M059J (cell line): ENCODE data around the gene GPI. TPM values are rescaled to one million over a fixed set of nuclear protein-coding genes. Genes with fewer than 3 reads are reported as not detected.
"Not testable (repeated sequence)": the region's sequence is repeated elsewhere in the genome, so short reads cannot be mapped to it uniquely, and the experiment has no call there.

ENCODE experiments used
- DNase-seq: peaks from one replicate; pipeline ENCODE4 v3.0.0-alpha.2; 2012; ENCODE audit warnings: low read depth
- total RNA-seq: library from RNA; depleted of rRNA; stranded (reverse); fragments of >200 nt; shearing (Covaris generic); gene quantifications from 2 replicates; pipeline ENCODE4 v1.2.3, GENCODE V29; 2014

The GPI gene
- total RNA-seq, 1 experiment from 2014 or later: 224 TPM

- DNase-seq: no peak
Observed at GRCh38 chr19:34367624-34367957, 2.6 kb downstream of the GPI start.

DNA sequence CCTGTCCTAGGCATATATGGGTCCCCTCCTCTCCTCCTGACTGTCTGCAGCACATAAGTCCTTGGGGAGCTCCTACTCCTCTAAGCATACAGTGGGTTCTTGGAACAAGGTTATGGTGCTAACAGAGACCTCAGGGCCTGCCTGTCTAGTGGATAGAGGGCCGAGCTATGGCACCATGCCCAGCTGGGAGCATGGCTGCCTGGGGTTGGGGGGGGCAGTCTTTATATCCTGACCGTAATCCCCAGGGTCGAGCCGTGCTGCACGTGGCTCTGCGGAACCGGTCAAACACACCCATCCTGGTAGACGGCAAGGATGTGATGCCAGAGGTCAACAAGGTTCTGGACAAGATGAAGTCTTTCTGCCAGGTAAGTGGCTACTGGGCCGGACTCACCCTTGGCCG lies 3.3 kb downstream of the GPI start:
- no peak for DNase-seq

DNA sequence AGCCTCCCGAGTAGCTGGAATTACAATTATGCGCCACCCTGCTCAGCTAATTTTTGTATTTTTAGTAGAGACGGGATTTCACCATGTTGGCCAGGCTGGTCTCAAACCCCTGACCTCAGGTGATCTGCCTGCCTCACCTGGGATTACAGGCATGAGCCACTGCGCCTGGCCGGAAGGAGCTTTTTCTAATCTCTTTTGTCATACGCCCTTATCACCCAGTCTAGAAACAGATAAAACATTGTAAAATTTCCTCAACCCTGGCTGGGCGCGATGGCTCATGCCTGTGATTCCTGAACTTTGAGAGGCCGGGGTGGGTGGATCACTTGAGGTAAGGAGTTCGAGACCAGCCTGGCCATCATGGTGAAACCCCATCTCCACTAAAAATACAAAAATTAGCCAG lies 4.2 kb downstream of the GPI start:
- DNase-seq: not testable (repeated sequence)

DNA sequence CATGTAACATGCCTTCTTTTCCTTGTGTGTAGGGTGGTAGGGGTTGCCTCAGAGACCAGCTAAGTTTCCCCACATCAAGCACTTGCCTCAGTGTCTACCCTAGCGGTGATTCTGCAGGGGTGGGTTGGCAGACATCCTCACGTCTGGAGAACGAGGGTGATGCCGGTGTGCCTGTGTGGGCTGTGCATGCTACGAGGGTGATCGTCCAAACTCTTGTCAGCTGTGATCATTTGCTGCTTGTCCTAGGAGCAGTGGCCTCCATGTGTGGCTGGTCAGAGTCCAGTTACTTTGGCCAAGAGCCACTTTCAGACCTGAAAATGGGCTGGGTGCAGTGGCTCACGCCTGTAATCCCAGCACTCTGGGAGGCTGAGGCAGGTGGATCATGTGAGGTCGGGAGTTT lies 5.1 kb downstream of the GPI start:
- no peak for DNase-seq

GRCh38 chr19:34370983-34371382 lies 6.0 kb downstream of the GPI start:
- DNase-seq: no peak

GRCh38 chr19:34373601-34374288 lies 8.7 kb downstream of the GPI start:
- DNase-seq: no peak

DNA sequence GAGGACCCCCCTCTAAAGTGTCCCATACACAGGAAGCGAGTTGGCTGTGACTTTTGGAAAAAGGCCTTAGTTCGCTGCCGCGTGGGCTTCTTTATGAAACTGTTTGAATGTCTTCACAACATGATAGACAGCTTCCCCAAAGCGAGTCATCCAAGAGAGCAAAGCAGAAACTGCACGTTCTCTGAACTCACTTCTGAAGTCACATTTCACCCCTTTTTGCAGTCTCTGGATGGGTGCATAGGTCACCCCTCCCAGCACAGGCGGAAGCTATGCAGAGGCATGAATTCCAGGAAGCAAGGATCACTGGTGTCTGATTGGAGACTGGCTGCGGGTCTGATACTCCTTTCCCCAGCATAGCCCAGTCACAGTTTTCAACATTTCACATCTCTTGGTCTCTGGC lies 10.6 kb downstream of the GPI start:
- no peak for DNase-seq

DNA sequence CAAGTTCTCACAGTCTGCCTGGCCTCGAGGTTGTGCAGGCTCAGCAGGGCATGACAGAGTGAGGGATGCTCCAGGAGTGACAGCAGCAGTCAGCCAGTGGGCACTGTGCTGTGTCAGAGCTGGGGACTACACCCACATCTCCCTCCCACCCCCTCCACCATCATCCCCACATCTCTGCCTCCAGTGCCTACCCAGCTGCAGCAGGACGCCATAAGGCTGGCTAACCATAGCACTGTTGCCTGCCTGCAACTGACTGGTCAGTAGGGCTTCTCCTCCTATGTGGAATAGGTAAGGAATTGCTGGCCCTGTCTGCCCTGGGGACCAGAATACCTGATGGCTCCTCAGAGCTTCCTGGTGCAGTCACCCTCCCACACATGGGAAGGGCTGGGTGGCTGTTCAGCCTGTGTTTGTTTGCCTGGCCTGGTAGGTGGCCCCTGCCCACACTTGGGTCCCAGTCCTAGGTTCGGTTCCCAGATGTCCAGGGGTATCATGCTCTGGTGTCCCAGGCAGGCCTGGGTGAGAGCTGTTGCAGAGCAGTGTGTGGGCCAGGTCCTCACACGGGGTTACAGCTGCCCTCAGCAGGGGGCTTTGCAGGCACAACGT lies 15.7 kb downstream of the GPI start:
- no peak for DNase-seq

DNA sequence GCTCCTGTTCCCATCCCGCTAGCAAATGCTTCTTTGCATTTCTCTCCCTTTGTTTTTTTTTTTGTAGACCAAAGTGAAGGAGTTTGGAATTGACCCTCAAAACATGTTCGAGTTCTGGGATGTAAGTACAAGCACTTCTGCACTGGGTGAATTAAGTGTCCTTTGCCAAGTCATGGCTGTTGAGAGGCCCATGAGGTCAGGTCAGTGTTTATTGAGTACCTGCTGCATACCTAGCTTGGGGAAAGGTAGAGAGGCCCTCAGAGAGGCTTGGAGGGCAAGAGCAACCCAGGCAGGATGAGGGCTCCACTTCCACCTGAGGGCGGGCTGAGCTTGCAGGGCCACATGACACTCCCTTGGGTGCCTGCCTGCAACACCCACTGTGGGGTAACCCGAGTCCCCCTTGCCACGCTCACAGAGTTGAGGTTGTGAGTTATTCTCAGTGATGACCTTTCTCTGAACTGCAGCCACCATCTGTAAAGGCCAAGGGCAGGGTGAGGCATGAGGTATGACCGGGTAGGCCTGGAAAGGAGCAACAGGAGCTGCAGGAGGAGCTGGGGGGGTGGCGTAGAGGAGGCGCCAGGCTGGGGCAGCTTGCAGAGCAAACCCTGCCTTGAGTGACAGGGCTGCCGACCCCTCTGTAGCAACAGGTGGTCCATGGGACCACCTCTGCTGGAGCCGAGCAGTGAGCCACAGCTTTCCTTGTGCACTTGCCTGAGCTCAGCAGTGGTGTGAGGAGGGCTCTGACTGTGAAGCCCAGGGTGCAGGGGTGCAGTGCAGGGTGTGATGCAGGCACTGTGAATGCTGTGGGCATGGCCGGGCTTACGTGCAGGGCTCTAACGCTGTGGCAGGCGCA lies 16.6 kb downstream of the GPI start:
- DNase-seq: no peak

DNA sequence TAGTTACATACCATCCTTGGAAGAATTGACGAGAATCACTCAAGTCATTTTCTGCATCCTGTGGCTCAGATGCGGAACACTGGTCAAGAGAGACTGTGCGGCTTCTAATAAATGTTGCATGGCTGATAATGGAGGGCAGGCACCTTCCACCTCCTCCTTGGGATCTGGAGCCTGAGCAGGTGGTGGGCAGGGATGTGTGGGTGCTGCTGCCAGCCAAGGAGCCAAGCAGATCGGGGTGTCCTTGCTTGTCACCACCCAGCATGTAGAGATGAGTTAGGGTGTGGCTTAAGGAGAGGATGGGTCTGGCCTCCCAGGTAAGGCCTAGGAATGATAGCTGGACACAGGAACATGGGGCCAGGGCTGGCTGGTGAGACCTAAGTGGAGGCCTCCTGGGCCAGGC lies 17.5 kb downstream of the GPI start:
- DNase-seq: no peak

DNA sequence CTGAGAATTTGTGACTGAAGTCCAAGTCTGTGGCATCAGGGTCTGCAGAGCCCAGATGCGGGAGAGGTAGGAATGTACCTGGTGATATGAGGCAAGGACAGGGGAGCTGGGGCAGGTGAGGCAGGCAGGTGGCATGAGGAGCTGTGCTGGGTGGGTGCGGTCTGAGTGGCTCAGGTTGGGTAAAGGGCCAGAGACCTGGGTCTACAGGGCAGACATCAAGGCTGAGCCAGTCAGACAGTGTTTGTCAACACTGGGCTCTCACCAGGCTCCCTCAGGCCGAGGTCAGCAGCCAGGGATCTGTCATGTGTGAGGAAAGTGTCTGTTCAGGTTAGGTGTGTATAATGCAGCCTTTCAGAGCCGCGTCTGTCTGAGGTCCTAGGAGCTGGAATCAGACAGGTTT lies 18.6 kb downstream of the GPI start:
- no peak for DNase-seq

DNA sequence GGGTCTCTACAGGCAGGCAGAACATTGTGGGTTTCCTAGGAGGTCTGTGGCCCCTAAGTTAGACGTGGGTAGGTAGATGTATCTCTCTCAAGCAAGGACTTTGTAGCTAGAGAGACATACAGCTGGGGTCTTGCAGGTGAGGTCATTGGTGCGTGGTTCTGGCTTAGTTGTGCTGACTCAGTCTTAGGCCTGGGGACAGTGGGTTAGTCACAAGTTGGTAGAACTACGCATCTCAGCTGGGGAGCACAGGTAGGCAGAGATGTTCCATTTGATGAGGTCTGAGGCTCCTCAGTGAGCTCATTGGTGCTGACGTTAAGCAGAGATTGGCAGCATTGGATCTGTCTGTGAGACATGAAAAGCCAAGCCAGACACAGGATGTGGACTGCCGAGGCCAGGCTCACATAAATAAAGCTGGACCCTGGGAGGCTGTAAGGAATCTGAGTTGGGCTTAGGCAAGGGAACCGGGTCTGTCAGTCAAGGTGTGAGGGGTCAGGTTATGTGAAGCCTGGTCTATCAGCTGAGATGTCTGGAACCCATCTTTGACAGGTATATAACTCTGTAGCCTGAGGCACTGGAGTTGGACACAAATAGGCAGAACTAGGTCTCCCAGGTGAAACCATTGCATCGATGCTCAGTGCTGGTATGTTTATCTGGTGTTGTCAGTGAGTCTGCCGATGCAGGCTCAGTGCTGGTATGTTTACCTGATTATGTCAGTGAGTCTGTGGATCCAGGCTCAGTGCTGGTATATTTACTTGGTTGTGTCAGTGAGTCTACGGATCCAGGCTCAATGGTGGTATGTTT lies 21.8 kb downstream of the GPI start:
- DNase-seq: no peak

- DNase-seq: no peak
Observed at GRCh38 chr19:34387446-34387810, 22.4 kb downstream of the GPI start.

DNA sequence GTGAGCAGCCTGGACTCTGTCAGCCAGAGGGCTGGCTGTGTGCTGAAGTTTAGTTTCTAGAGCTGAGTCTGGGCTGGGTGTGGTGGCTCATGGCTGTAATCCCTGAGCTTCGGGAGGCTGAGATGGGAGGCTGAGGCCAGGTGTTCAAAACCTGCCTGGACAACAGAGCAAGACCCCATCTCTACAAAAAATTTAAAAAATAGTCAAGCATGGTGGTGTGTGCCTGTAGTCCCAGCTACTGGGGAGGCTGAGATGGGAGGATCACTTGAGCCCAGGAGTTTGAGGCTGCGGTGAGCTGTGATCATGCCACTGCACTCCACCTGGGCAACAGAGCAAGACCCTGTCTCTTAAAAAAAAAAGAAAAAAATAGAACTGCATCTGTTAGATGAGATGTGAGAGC lies 23.7 kb downstream of the GPI start:
- DNase-seq: not testable (repeated sequence)

DNA sequence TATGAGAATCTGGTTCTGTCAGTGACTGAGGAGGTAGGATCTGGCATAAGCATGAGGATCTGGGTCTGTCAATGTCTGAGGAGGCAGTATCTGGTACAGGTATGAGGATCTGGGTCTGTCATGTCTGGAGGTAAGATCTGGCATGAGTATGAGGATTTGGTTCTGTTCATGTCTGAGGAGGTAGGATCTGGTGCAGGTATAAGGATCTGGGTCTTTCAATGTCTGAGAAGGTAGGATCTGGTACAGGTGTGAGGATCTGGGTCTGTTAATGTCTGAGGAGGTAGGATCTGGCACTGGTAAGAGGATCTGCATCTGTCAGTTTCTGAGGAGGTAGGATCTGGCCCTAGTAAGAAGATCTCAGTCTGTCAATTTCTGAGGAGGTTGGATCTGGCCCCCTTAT lies 26.8 kb downstream of the GPI start:
- DNase-seq: no peak

DNA sequence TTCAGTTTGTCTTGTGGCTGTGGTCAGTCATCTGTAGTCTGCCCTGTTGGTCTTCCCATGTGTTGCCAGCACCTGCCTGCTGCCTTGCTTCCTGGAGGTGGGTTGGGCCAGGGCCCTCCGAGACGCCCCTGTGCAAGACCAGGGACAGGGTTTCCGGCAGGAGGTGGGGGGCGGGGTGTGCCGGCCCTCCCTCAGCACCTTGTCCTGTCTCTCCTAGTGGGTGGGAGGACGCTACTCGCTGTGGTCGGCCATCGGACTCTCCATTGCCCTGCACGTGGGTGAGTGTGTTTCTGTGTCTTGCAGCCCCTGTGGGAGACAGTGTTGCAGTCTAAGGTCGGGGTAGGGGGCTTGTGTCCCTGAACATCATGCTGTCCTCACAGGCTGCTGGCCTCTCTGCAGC lies 28.0 kb downstream of the GPI start:
- no peak for DNase-seq

- no peak for DNase-seq
Observed at GRCh38 chr19:34393629-34394028, 28.6 kb downstream of the GPI start.

GRCh38 chr19:34397853-34398252 lies 32.9 kb downstream of the GPI start:
- DNase-seq: no peak

DNA sequence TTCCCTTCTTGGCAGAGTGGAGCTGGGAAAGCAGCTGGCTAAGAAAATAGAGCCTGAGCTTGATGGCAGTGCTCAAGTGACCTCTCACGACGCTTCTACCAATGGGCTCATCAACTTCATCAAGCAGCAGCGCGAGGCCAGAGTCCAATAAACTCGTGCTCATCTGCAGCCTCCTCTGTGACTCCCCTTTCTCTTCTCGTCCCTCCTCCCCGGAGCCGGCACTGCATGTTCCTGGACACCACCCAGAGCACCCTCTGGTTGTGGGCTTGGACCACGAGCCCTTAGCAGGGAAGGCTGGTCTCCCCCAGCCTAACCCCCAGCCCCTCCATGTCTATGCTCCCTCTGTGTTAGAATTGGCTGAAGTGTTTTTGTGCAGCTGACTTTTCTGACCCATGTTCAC lies 34.9 kb downstream of the GPI start:
- DNase-seq: no peak

DNA sequence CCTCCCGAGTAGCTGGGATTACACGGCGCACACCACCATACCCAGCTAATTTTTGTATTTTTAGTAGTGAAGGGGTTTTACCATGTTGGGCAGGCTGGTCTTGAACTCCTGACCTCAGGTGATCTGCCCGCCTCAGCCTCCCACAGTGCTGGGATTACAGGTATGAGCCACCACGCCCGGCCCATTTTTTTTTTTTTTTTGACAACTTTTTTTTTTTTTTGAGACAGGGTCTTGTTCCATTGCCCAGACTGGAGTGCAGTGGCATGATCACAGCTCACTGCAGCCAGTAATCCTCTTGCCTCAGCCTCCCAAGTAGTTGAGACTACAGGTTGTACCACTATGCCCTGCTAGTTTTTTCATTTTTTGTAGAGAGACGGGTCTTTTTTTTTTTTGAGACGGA lies 35.8 kb downstream of the GPI start:
- not testable (repeated sequence) for DNase-seq

GRCh38 chr19:34402074-34402600 lies 37.1 kb downstream of the GPI start:
- no peak for DNase-seq

DNA sequence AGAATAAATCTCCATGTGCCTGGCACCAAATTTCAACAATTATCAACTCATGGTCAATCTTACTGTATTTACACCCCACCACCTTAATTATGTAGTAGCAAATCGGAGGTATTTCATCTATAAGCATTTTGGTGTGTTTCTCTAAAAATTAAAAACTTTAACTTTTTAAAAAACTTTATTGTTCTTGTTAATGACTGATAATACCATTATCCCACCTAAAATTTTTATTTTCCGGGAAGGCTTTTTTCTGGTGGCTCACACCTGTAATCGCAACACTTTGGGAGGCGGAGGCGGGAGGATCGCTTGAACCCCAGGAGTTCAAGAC lies 38.8 kb downstream of the GPI start:
- DNase-seq: no peak
